SU-DHL-6 (cell line): ENCODE results near the gene NANP.

Experiments used
- H2AFZ ChIP-seq: fragments of 200-600 bp; sonication (generic); 2 replicates; pipeline ENCODE4 v1.6.1; 2014; ENCODE audit warnings: low read depth, mild to moderate bottlenecking, moderate library complexity, mixed read lengths, antibody characterized with exemption, low read length; ENCODE audit not compliant: severe bottlenecking
- H3F3A ChIP-seq: fragments of 200-600 bp; shearing (Covaris generic); 2 replicates; pipeline ENCODE4 v1.6.0; 2016; ENCODE audit warnings: antibody characterized with exemption, mild to moderate bottlenecking; ENCODE audit not compliant: insufficient read depth
- H3K27ac ChIP-seq: fragments of 200-600 bp; sonication (generic); 2 replicates; pipeline ENCODE4 v1.5.1; 2016; ENCODE audit warnings: low read depth, mild to moderate bottlenecking, low read length, moderate library complexity, mixed read lengths
- H3K27me3 ChIP-seq: fragments of 200-600 bp; sonication (generic), shearing (Covaris generic); 2 replicates; pipeline ENCODE4 v1.6.0; 2014; ENCODE audit warnings: mild to moderate bottlenecking, low read length
- H3K36me3 ChIP-seq: fragments of 200-600 bp; sonication (generic); 2 replicates; pipeline ENCODE4 v1.6.1; 2014; ENCODE audit warnings: mild to moderate bottlenecking, low read length, mixed read lengths
- H3K4me2 ChIP-seq: fragments of 300-600, 200-600 bp; shearing (Covaris generic), sonication (generic); 2 replicates; pipeline ENCODE4 v1.6.0; 2014; ENCODE audit warnings: low read length, low read depth, mild to moderate bottlenecking; ENCODE audit not compliant: poor library complexity, severe bottlenecking
- H3K4me3 ChIP-seq: fragments of 200-600 bp; sonication (generic); 2 replicates; pipeline ENCODE4 v1.5.1; 2014; ENCODE audit warnings: antibody characterized with exemption, low read length, mild to moderate bottlenecking, mixed read lengths; ENCODE audit not compliant: insufficient read depth, poor library complexity, severe bottlenecking
- H3K79me2 ChIP-seq: fragments of 200-600 bp; sonication (generic); 2 replicates; pipeline ENCODE4 v1.6.1; 2014; ENCODE audit warnings: mild to moderate bottlenecking, low read length, moderate library complexity; ENCODE audit not compliant: insufficient read depth
- H3K9ac ChIP-seq: fragments of 200-600 bp; sonication (generic); 2 replicates; pipeline ENCODE4 v1.7.0; 2014; ENCODE audit warnings: mild to moderate bottlenecking, low read length
- H3K9me2 ChIP-seq: fragments of 200-600 bp; sonication (generic); replicated peaks from 2 replicates; pipeline ENCODE4 v1.6.1; 2014; ENCODE audit warnings: low read length; ENCODE audit not compliant: insufficient read depth
- H3K9me3 ChIP-seq: fragments of 200-600 bp; sonication (generic); 2 replicates; pipeline ENCODE4 v1.6.1; 2014; ENCODE audit warnings: low read length, mixed read lengths; ENCODE audit not compliant: insufficient read depth
- H4K20me1 ChIP-seq: fragments of 200-600 bp; sonication (generic); 2 replicates; pipeline ENCODE4 v1.6.1; 2014; ENCODE audit warnings: low read depth, mild to moderate bottlenecking, antibody characterized with exemption, low read length, moderate library complexity, mixed read lengths
- EZH2phosphoT487 ChIP-seq: fragments of 200-600 bp; sonication (generic), shearing (Covaris generic); conservative IDR thresholded peaks from 2 replicates; pipeline ENCODE4 v1.6.1; 2018; ENCODE audit warnings: mild to moderate bottlenecking, antibody characterized with exemption, low read length, moderate library complexity, mixed read lengths
- TF ChIP-seq, protein P1 (sequence below): fragments of 200-600 bp; sonication (generic); IDR thresholded peaks from one replicate; pipeline ENCODE4 v1.5.1; 2017; ENCODE audit warnings: antibody characterized with exemption, mild to moderate bottlenecking, low read length, moderate library complexity; ENCODE audit not compliant: insufficient read depth, poor library complexity, severe bottlenecking

NANP gene

DNA sequence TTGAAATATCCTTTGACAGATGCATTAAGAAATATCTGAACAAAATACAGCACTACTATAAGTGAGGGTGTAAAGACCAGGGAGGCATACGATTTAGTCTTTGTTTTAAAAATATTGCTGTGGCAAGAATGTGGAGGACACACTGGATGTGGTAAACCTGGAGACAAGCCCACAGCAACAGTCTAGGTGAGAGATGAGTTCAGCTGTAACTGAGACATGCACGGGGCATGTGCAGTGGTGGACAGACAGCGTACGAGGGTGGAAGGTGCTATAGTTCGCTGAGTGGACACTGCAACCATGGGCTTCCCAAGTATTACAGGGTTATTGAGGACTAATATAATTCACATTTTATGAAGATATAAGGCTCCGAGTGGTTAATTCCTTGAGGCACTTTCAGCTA, 1.8 kb downstream of the NANP start:
- no peaks in the 10 kb centered on the region for H3F3A ChIP-seq
- H3K27me3 ChIP-seq: no peaks in the 10 kb centered on the region
- no peak overlapping the region for H2AFZ ChIP-seq
- H3K79me2 ChIP-seq: peaks cover 39% of the 10 kb centered on the region
- no peak overlapping the region for H3K27ac ChIP-seq
- H3K4me3 ChIP-seq: no peak overlapping the region
- no peak overlapping the region for H3K9ac ChIP-seq
- TF ChIP-seq EZH2phosphoT487: no peak
- TF ChIP-seq, protein P1, sequence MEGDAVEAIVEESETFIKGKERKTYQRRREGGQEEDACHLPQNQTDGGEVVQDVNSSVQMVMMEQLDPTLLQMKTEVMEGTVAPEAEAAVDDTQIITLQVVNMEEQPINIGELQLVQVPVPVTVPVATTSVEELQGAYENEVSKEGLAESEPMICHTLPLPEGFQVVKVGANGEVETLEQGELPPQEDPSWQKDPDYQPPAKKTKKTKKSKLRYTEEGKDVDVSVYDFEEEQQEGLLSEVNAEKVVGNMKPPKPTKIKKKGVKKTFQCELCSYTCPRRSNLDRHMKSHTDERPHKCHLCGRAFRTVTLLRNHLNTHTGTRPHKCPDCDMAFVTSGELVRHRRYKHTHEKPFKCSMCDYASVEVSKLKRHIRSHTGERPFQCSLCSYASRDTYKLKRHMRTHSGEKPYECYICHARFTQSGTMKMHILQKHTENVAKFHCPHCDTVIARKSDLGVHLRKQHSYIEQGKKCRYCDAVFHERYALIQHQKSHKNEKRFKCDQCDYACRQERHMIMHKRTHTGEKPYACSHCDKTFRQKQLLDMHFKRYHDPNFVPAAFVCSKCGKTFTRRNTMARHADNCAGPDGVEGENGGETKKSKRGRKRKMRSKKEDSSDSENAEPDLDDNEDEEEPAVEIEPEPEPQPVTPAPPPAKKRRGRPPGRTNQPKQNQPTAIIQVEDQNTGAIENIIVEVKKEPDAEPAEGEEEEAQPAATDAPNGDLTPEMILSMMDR: no peak
- H4K20me1 ChIP-seq: no peaks in the 10 kb centered on the region
- H3K4me2 ChIP-seq: peak overlapping the region; percentile 83
- H3K36me3 ChIP-seq: no peaks in the 10 kb centered on the region
- no peaks in the 10 kb centered on the region for H3K9me2 ChIP-seq
- H3K9me3 ChIP-seq: no peaks in the 10 kb centered on the region

DNA sequence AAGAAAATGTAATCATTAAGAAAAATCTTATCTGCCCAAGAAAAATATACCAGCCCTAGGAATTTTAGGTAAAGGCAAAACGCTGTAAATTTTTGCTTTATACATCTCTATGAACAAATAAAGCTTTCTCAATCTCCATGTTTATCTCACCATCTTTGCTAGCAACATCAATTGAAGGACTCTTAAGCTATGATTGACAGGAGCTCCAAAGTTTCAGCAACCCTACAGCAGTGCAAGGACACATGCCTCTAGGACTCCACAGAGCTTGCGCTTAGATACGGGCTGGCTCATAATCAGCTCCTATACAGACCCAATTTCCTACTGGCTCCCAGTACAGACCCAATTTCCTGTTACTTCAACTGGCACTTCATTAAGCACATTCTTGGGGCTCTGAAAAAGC, 4.3 kb downstream of the NANP start:
- no peaks in the 10 kb centered on the region for H3K9me3 ChIP-seq
- no peak overlapping the region for H3K4me3 ChIP-seq
- H4K20me1 ChIP-seq: no peaks in the 10 kb centered on the region
- no peak overlapping the region for H2AFZ ChIP-seq
- H3K9me2 ChIP-seq: no peaks in the 10 kb centered on the region
- H3K4me2 ChIP-seq: no peak overlapping the region
- no peak overlapping the region for H3K27ac ChIP-seq
- no peaks in the 10 kb centered on the region for H3K27me3 ChIP-seq
- H3K36me3 ChIP-seq: no peaks in the 10 kb centered on the region
- H3K9ac ChIP-seq: no peak overlapping the region
- peaks cover 26% of the 10 kb centered on the region; the same call in 1 of the 2 replicates for H3K79me2 ChIP-seq
- TF ChIP-seq, protein P1: no peak
- TF ChIP-seq EZH2phosphoT487: no peak
- H3F3A ChIP-seq: no peaks in the 10 kb centered on the region

DNA sequence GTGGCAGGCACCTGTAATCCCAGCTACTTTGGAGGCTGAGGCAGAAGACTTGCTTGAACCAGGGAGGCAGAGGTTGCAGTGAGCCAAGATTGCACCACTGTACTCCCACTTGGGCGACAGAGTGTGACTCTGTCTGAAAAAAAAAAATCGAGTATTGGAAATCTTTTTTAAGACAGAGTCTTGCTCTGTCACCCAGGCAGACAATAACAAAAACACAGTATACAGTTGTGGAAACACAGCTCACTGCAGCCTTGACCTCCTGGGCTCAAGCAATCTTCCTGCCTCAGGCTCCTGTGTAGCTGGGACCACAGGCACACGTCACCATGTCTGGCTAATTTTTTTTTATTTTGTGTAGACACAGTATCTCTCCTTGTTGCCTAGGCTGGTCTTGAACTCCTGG, 15.0 kb downstream of the NANP start:
- no peak overlapping the region for H3K4me3 ChIP-seq
- H3K9ac ChIP-seq: no peak overlapping the region
- H3K4me2 ChIP-seq: no peak overlapping the region
- H4K20me1 ChIP-seq: no peaks in the 10 kb centered on the region
- H3K79me2 ChIP-seq: no peaks in the 10 kb centered on the region
- no peak overlapping the region for H3K27ac ChIP-seq
- no peak for TF ChIP-seq EZH2phosphoT487
- TF ChIP-seq, protein P1: no peak
- no peaks in the 10 kb centered on the region for H3K9me2 ChIP-seq
- H3K9me3 ChIP-seq: no peaks in the 10 kb centered on the region
- no peaks in the 10 kb centered on the region for H3K27me3 ChIP-seq
- no peaks in the 10 kb centered on the region for H3F3A ChIP-seq
- no peak overlapping the region for H2AFZ ChIP-seq
- no peaks in the 10 kb centered on the region for H3K36me3 ChIP-seq
